GM23248 (cell line): ENCODE data around the gene LSMEM2. TPM values are rescaled to one million over a fixed set of nuclear protein-coding genes. Genes with fewer than 3 reads are reported as not detected.

Experiments
- DNase-seq: peaks from one replicate; pipeline ENCODE4 v3.0.0-alpha.2; 2015
- H2AFZ ChIP-seq: fragments of 200-600 bp; sonication (generic); 2 replicates; pipeline ENCODE4 v1.6.1; 2016; ENCODE audit warnings: antibody characterized with exemption
- H3F3A ChIP-seq: fragments of 200-600 bp; sonication (generic); 2 replicates; pipeline ENCODE4 v1.6.1; 2016; ENCODE audit warnings: mild to moderate bottlenecking, antibody characterized with exemption, mixed run types; ENCODE audit not compliant: insufficient read depth
- H3K27ac ChIP-seq: fragments of 200-600 bp; sonication (generic); 2 replicates; pipeline ENCODE4 v1.5.1; 2016; ENCODE audit warnings: mild to moderate bottlenecking
- H3K27me3 ChIP-seq: fragments of 200-600 bp; sonication (generic); replicated peaks from 2 replicates; pipeline ENCODE4 v1.6.1; 2016; ENCODE audit warnings: mild to moderate bottlenecking; ENCODE audit not compliant: insufficient read depth
- H3K36me3 ChIP-seq: fragments of 200-600 bp; sonication (generic); 2 replicates; pipeline ENCODE4 v1.6.1; 2016; ENCODE audit warnings: low read depth, mild to moderate bottlenecking
- H3K4me1 ChIP-seq: fragments of 200-600 bp; sonication (generic); 2 replicates; pipeline ENCODE4 v1.6.1; 2016; ENCODE audit warnings: mild to moderate bottlenecking; ENCODE audit not compliant: insufficient read depth
- H3K4me2 ChIP-seq: fragments of 200-600 bp; sonication (generic); one replicate; pipeline ENCODE4 v1.6.1; 2016; ENCODE audit warnings: mild to moderate bottlenecking; ENCODE audit not compliant: unreplicated experiment
- H3K4me3 ChIP-seq: fragments of 200-600 bp; sonication (generic); 2 replicates; pipeline ENCODE4 v1.5.1; 2016; ENCODE audit warnings: mild to moderate bottlenecking
- H3K79me2 ChIP-seq: fragments of 200-600 bp; sonication (generic); 2 replicates; pipeline ENCODE4 v1.6.1; 2016; ENCODE audit warnings: mild to moderate bottlenecking; ENCODE audit not compliant: insufficient read depth
- H3K9ac ChIP-seq: fragments of 200-600 bp; sonication (generic); 2 replicates; pipeline ENCODE4 v1.6.1; 2016; ENCODE audit warnings: mild to moderate bottlenecking
- H3K9me2 ChIP-seq: fragments of 200-600 bp; sonication (generic); 2 replicates; pipeline ENCODE4 v1.6.1; 2016; ENCODE audit warnings: mixed run types, mild to moderate bottlenecking, moderate library complexity; ENCODE audit not compliant: insufficient read depth
- H3K9me3 ChIP-seq: fragments of 200-600 bp; sonication (generic); one replicate; pipeline ENCODE4 v1.6.1; 2017; ENCODE audit warnings: low read depth
- H4K20me1 ChIP-seq: fragments of 200-600 bp; sonication (generic); 2 replicates; pipeline ENCODE4 v1.6.0; 2016; ENCODE audit not compliant: insufficient read depth
- EZH2 ChIP-seq: fragments of 200-600 bp; sonication (generic); IDR thresholded peaks from 2 replicates; pipeline ENCODE4 v1.6.1; 2018; ENCODE audit warnings: antibody characterized with exemption, mild to moderate bottlenecking; ENCODE audit not compliant: insufficient read depth, poor library complexity, severe bottlenecking
- EZH2phosphoT487 ChIP-seq: fragments of 200-600 bp; sonication (generic); IDR thresholded peaks from 2 replicates; pipeline ENCODE4 v1.6.1; 2018; ENCODE audit warnings: antibody characterized with exemption, moderate library complexity, mild to moderate bottlenecking, low read depth; ENCODE audit not compliant: insufficient read depth
- WGBS, 2 experiments: methylation state at CpG; one replicate each; pipeline ENCODE4 v1.1.6; 2015 to 2017; ENCODE audit warnings: low lambda C conversion rate in 2 of 2, low coverage in 1 of 2; ENCODE audit errors: missing lambda C conversion rate in 2 of 2; 5-methylcytosine and 5-hydroxymethylcytosine counted together
- in situ Hi-C: fragments of 300-500 bp; cut with MboI; formaldehyde crosslinking; loops from 2 replicates; pipeline ENCODE4 v1.15.0; 2020
- polyA plus RNA-seq: library from polyadenylated mRNA; unstranded; fragments of >200 nt; fragmentation: Nextera tagmentation; extraction: Ambion mirVana; gene quantifications from 2 replicates; pipeline ENCODE4 v1.2.1, GENCODE V29; 2016
- total RNA-seq: library from RNA; depleted of rRNA; stranded (reverse); fragments of >200 nt; shearing (Covaris generic); gene quantifications from 2 replicates; pipeline ENCODE4 v1.2.3, GENCODE V29; 2014

LSMEM2 gene
- total and polyA plus RNA-seq, 2 experiments from 2014 or later = not detected

DNA sequence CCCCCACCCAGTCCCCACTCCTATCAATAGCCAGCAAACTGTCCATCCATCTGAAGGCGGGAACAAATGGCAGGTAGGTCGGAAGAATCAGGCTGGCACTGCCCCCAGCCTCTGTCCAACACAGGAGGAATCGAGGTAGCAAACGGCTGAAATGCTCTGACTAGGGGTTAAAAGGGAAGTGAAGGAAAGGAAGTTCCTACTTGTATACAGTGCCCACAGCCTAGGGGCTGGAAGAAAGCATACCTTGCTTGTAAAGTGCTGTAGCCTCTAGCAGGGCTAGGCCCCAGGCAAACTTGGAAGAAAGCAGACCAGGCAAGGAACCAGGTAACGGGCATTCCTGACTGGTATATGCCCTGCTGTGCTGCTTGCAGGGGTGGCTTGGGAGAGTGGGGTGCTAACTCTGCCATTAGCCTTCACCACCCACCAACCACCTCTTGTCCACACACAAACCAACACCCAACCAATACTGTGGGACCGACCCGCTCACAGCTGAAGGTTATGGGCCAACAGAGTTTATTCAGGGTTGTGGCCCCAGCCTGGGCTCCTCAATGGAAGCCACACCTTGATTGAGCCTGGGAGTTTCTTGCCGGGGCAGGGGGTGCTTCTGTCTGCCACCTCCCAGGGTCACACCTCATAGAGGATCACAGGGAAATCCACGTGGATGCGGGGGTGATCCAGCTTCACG, 46.8 kb downstream of the LSMEM2 start:
- no peak overlapping the region for H3K27ac ChIP-seq
- DNase-seq = no peak
- peaks cover 16% of the 10 kb centered on the region for H3K36me3 ChIP-seq
- H3K79me2 ChIP-seq = peaks cover 22% of the 10 kb centered on the region
- in situ Hi-C loops = no loop called here
- TF ChIP-seq EZH2phosphoT487 (no peak), EZH2 (no peak)
- 76 to 87% methylated on average over 11 of the region's 11 CpGs for WGBS, 2 experiments
- H3K27me3 ChIP-seq = no peaks in the 10 kb centered on the region
- peaks cover 21% of the 10 kb centered on the region for H3K4me1 ChIP-seq
- no peak overlapping the region for H2AFZ ChIP-seq
- H4K20me1 ChIP-seq = no peaks in the 10 kb centered on the region
- H3K4me3 ChIP-seq = no peak overlapping the region
- peaks cover 24% of the 10 kb centered on the region for H3F3A ChIP-seq
- H3K4me2 ChIP-seq = no peak overlapping the region
- no peak overlapping the region for H3K9ac ChIP-seq
- H3K9me3 ChIP-seq = no peaks in the 10 kb centered on the region
- H3K9me2 ChIP-seq = no peaks in the 10 kb centered on the region

- Histone ChIP-seq H3K9me2 (no peaks in the 10 kb centered on the region), H3K27ac (no peak overlapping the region), H3K36me3 (peaks cover 21% of the 10 kb centered on the region), H4K20me1 (no peaks in the 10 kb centered on the region), H2AFZ (no peak overlapping the region), H3K9ac (no peak overlapping the region; the same call in 1 of the 2 replicates), H3K4me2 (no peak overlapping the region), H3F3A (peaks cover 29% of the 10 kb centered on the region), H3K27me3 (no peaks in the 10 kb centered on the region), H3K9me3 (no peaks in the 10 kb centered on the region), H3K4me3 (no peak overlapping the region), H3K4me1 (peaks cover 21% of the 10 kb centered on the region), H3K79me2 (peaks cover 27% of the 10 kb centered on the region)
- DNase-seq = no peak
- in situ Hi-C loops = no loop called here
- WGBS, 2 experiments = 96 to 99% methylated on average over 8 of the region's 8 CpGs
- no peak for TF ChIP-seq EZH2phosphoT487
- TF ChIP-seq EZH2 = no peak
These were observed 47.3 kb downstream of the LSMEM2 start for GRCh38 chr3:50326182-50326541.

- DNase-seq = no peak
- no peaks in the 10 kb centered on the region for H3K9me3 ChIP-seq
- H4K20me1 ChIP-seq = no peaks in the 10 kb centered on the region
- no peak overlapping the region for H2AFZ ChIP-seq
- H3K27me3 ChIP-seq = no peaks in the 10 kb centered on the region
- in situ Hi-C loops = no loop called here
- H3K4me1 ChIP-seq = peaks cover 17% of the 10 kb centered on the region
- 51 to 52% methylated on average over 4 of the region's 4 CpGs for WGBS, 2 experiments
- H3K79me2 ChIP-seq = peaks cover 37% of the 10 kb centered on the region
- peak overlapping the region; percentile 82 for H3K4me3 ChIP-seq
- no peak for TF ChIP-seq EZH2
- TF ChIP-seq EZH2phosphoT487 = no peak
- peak overlapping the region; percentile 88 for H3K9ac ChIP-seq
- H3F3A ChIP-seq = peaks cover 31% of the 10 kb centered on the region
- no peaks in the 10 kb centered on the region for H3K9me2 ChIP-seq
- peak overlapping the region; percentile 79 for H3K4me2 ChIP-seq
- H3K36me3 ChIP-seq = peaks cover 23% of the 10 kb centered on the region
- H3K27ac ChIP-seq = 0 out of 2 replicates have a peak overlapping the region, but pooled peaks have one; percentile 76
These were observed 48.2 kb downstream of the LSMEM2 start for GRCh38 chr3:50327129-50327528.

DNA sequence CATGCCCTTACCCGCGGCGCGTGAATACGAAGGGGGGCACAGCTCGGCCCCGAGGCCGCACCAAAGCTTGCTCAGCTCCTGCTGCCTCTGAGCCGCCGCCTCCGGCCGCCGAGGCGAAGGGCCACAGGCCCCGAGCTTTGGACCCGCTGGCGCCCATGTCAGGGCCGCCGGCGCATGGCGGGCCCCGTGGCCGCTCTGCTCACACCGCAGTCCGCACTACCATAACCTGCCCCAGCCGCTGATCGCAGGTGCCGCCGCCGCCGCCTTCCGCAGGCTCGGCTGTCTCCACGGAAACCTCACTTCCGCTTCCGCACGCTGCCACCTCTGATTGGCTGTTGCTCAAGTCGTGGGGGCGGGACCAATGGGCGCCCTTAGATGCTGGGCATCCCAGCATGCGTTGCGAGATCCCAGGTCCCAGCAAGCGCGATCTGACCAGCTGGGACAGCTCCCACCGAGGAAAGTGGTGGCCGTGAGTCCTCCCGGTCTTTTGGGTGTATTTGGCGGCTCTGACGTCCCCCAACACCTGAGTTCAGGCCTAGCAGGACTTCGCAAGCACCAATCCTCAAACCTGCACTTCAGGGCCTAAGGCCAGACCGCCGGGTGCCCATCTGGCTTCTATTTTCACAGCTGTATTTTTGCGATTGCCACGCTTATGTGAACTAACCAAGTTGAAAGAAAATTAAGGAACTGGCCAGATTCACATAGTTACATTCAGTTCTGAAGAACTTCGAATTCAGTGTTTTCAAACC, 49.2 kb downstream of the LSMEM2 start, which contains the start of gene TUSC2:
TSS of gene TUSC2 (minus strand) at position 281 of the 749 bp plus-strand sequence. CDS start at position 157, 124 bp downstream.
- H3K9me3 ChIP-seq = no peaks in the 10 kb centered on the region
- TF ChIP-seq EZH2 (no peak), EZH2phosphoT487 (no peak)
- peak; percentile 100 for DNase-seq
- H3K9ac ChIP-seq = peak within 1 kb of the TSS; percentile 88
- peaks cover 15% of the 10 kb centered on the region for H3K4me1 ChIP-seq
- peak within 1 kb of the TSS; percentile 82 for H3K4me3 ChIP-seq
- H3K79me2 ChIP-seq = peaks cover 47% of the 10 kb centered on the region
- peaks cover 31% of the 10 kb centered on the region for H3F3A ChIP-seq
- in situ Hi-C loops = no loop called here
- peaks cover 23% of the 10 kb centered on the region for H3K36me3 ChIP-seq
- peak within 1 kb of the TSS; percentile 76 for H3K27ac ChIP-seq
- no peaks in the 10 kb centered on the region for H3K9me2 ChIP-seq
- 1% methylated on average over 36 to 37 of the region's 55 CpGs for WGBS, 2 experiments
- peak within 1 kb of the TSS; percentile 68 for H2AFZ ChIP-seq
- H3K4me2 ChIP-seq = peak within 1 kb of the TSS; percentile 79
- no peaks in the 10 kb centered on the region for H3K27me3 ChIP-seq
- no peaks in the 10 kb centered on the region for H4K20me1 ChIP-seq
